Gastrocnemius medialis (tissue), 4 donors: ENCODE data around the gene RNF213.

Experiments
- POLR2A ChIP-seq, 2 donors: fragments of 450-650 bp; IDR thresholded peaks; one replicate each; pipeline ENCODE4 v1.6.1; 2017; ENCODE audit warnings: antibody characterized with exemption in 2 of 2, mild to moderate bottlenecking in 2 of 2, moderate library complexity in 2 of 2
- TF ChIP-seq, protein P1 (sequence below), 5 experiments: fragments of 450-650 bp in 3 of 5; fragments of 200-600 bp in 2 of 5; sonication (generic) in 2 of 5; IDR thresholded peaks in 4 of 5; conservative IDR thresholded peaks in 1 of 5; 1 replicate in 4 of 5; 2 replicates in 1 of 5; pipeline ENCODE4 v1.5.1; 2016 to 2019; ENCODE audit warnings: antibody characterized with exemption in 5 of 5, mild to moderate bottlenecking in 3 of 5, moderate library complexity in 3 of 5

- TF ChIP-seq, protein P1, sequence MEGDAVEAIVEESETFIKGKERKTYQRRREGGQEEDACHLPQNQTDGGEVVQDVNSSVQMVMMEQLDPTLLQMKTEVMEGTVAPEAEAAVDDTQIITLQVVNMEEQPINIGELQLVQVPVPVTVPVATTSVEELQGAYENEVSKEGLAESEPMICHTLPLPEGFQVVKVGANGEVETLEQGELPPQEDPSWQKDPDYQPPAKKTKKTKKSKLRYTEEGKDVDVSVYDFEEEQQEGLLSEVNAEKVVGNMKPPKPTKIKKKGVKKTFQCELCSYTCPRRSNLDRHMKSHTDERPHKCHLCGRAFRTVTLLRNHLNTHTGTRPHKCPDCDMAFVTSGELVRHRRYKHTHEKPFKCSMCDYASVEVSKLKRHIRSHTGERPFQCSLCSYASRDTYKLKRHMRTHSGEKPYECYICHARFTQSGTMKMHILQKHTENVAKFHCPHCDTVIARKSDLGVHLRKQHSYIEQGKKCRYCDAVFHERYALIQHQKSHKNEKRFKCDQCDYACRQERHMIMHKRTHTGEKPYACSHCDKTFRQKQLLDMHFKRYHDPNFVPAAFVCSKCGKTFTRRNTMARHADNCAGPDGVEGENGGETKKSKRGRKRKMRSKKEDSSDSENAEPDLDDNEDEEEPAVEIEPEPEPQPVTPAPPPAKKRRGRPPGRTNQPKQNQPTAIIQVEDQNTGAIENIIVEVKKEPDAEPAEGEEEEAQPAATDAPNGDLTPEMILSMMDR (IDR thresholded peaks at IDR 0.05 in 4 of 5, conservative IDR thresholded peaks at IDR 0.05 in 1 of 5) = no peak
- no peak for TF ChIP-seq POLR2A (IDR thresholded peaks at IDR 0.05)
Measured at GRCh38 chr17:80213643-80213975, 47.0 kb upstream of the RNF213 start.
